ENCODE results near the gene AHI1.

Gene AHI1
- total RNA-seq: 57.3 to 112 (median 83.1) reads per million in 9 experiments

- peak; percentile 83 for ATAC-seq (replicated peaks)
Observed at GRCh38 chr6:135497412-135498184, at the start of gene AHI1. Gene AHI1 (minus strand): TSS chr6:135497740. CDS start chr6:135492237, 5,503 bp downstream.

GRCh38 chr6:135546680-135547418 is 49.3 kb upstream of the AHI1 start:
- Mint-ChIP-seq H3K27ac (no peak overlapping the region), H3K4me1 (ENCODE audit: low read depth in 2 of 2) (peaks cover 0 to 1% of the 10 kb centered on the region in 2 donors), H3K4me3 (no peak overlapping the region), H3K36me3 (ENCODE audit: insufficient read depth) (no peaks in the 10 kb centered on the region), H3K27me3 (peaks cover 9 to 12% of the 10 kb centered on the region in 2 donors), H3K9me3 (no peaks in the 10 kb centered on the region)
- ATAC-seq (replicated peaks) (no peak), DNase-seq (no peak)

More at GRCh38 chr6:135497412-135498184, at the start of gene AHI1:
- DNase-seq: peak; percentile 85 to 89 (median 86)
- no peaks in the 10 kb centered on the region for H3K27me3 Mint-ChIP-seq
- no peaks in the 10 kb centered on the region for H3K36me3 Mint-ChIP-seq (ENCODE audit: insufficient read depth)
- H3K4me1 Mint-ChIP-seq (ENCODE audit: low read depth in 2 of 2): peaks cover 4 to 5% of the 10 kb centered on the region in 2 donors
- no peak within 1 kb of the TSS for H3K27ac Mint-ChIP-seq
- no peak within 1 kb of the TSS for H3K4me3 Mint-ChIP-seq
- H3K9me3 Mint-ChIP-seq: no peaks in the 10 kb centered on the region

GRCh38 chr6:135546206-135546605 is 48.7 kb upstream of the AHI1 start:
- H3K4me1 Mint-ChIP-seq (ENCODE audit: low read depth in 2 of 2): peaks cover 0 to 1% of the 10 kb centered on the region in 2 donors
- H3K4me3 Mint-ChIP-seq: no peak overlapping the region
- DNase-seq (no peak), ATAC-seq (replicated peaks) (no peak)
- H3K9me3 Mint-ChIP-seq: no peaks in the 10 kb centered on the region
- H3K27ac Mint-ChIP-seq: no peak overlapping the region
- H3K36me3 Mint-ChIP-seq (ENCODE audit: insufficient read depth): no peaks in the 10 kb centered on the region
- H3K27me3 Mint-ChIP-seq: peaks cover 9 to 18% of the 10 kb centered on the region in 2 donors

GRCh38 chr6:135540207-135540840 is 42.8 kb upstream of the AHI1 start:
- no peaks in the 10 kb centered on the region for H3K36me3 Mint-ChIP-seq (ENCODE audit: insufficient read depth)
- no peak overlapping the region for H3K4me3 Mint-ChIP-seq
- no peak for DNase-seq
- peaks cover 9 to 18% of the 10 kb centered on the region in 2 donors for H3K27me3 Mint-ChIP-seq
- ATAC-seq (replicated peaks): no peak
- no peaks in the 10 kb centered on the region for H3K9me3 Mint-ChIP-seq
- H3K27ac Mint-ChIP-seq: no peak overlapping the region
- H3K4me1 Mint-ChIP-seq (ENCODE audit: low read depth in 2 of 2): peaks cover 12 to 25% of the 10 kb centered on the region in 2 donors

GRCh38 chr6:135537741-135538301 is 40.3 kb upstream of the AHI1 start:
- Mint-ChIP-seq H3K4me3 (peak overlapping the region in 1 of 2 donors; percentile 22), H3K27ac (peak overlapping the region in 1 of 2 donors; percentile 58), H3K9me3 (no peaks in the 10 kb centered on the region), H3K27me3 (peaks cover 0 to 8% of the 10 kb centered on the region in 2 donors), H3K4me1 (ENCODE audit: low read depth in 2 of 2) (peaks cover 10 to 25% of the 10 kb centered on the region in 2 donors), H3K36me3 (ENCODE audit: insufficient read depth) (no peaks in the 10 kb centered on the region)
- peak; percentile 28 to 32 (median 31) for DNase-seq
- ATAC-seq (replicated peaks): peak; percentile 82

GRCh38 chr6:135535989-135536414 is 38.5 kb upstream of the AHI1 start:
- H3K4me1 Mint-ChIP-seq (ENCODE audit: low read depth in 2 of 2): peaks cover 10 to 25% of the 10 kb centered on the region in 2 donors
- peak; percentile 8 to 29 (median 14) for DNase-seq
- H3K27me3 Mint-ChIP-seq: no peaks in the 10 kb centered on the region
- H3K27ac Mint-ChIP-seq: no peak overlapping the region
- no peaks in the 10 kb centered on the region for H3K9me3 Mint-ChIP-seq
- ATAC-seq (replicated peaks): peak; percentile 61
- no peaks in the 10 kb centered on the region for H3K36me3 Mint-ChIP-seq (ENCODE audit: insufficient read depth)
- peak overlapping the region in 1 of 2 donors; percentile 16 for H3K4me3 Mint-ChIP-seq

GRCh38 chr6:135534773-135535380 is 37.3 kb upstream of the AHI1 start:
- Mint-ChIP-seq H3K4me3 (no peak overlapping the region), H3K27me3 (no peaks in the 10 kb centered on the region), H3K9me3 (no peaks in the 10 kb centered on the region), H3K4me1 (ENCODE audit: low read depth in 2 of 2) (peaks cover 10 to 25% of the 10 kb centered on the region in 2 donors), H3K36me3 (ENCODE audit: insufficient read depth) (no peaks in the 10 kb centered on the region), H3K27ac (no peak overlapping the region)
- DNase-seq (no peak), ATAC-seq (replicated peaks) (no peak)

GRCh38 chr6:135532559-135532958 is 35.0 kb upstream of the AHI1 start:
- Mint-ChIP-seq H3K36me3 (ENCODE audit: insufficient read depth) (no peaks in the 10 kb centered on the region), H3K4me3 (no peak overlapping the region), H3K27ac (no peak overlapping the region), H3K9me3 (no peaks in the 10 kb centered on the region), H3K27me3 (no peaks in the 10 kb centered on the region), H3K4me1 (ENCODE audit: low read depth in 2 of 2) (peaks cover 4 to 11% of the 10 kb centered on the region in 2 donors)
- ATAC-seq (replicated peaks) (no peak), DNase-seq (no peak)

GRCh38 chr6:135531954-135532490 is 34.5 kb upstream of the AHI1 start:
- H3K9me3 Mint-ChIP-seq: no peaks in the 10 kb centered on the region
- no peak for DNase-seq
- H3K4me3 Mint-ChIP-seq: no peak overlapping the region
- H3K36me3 Mint-ChIP-seq (ENCODE audit: insufficient read depth): no peaks in the 10 kb centered on the region
- ATAC-seq (replicated peaks): peak; percentile 74
- no peak overlapping the region for H3K27ac Mint-ChIP-seq
- peaks cover 3 to 8% of the 10 kb centered on the region in 2 donors for H3K4me1 Mint-ChIP-seq (ENCODE audit: low read depth in 2 of 2)
- H3K27me3 Mint-ChIP-seq: no peaks in the 10 kb centered on the region

GRCh38 chr6:135530113-135530512 is 32.6 kb upstream of the AHI1 start:
- H3K9me3 Mint-ChIP-seq: no peaks in the 10 kb centered on the region
- no peaks in the 10 kb centered on the region for H3K4me1 Mint-ChIP-seq (ENCODE audit: low read depth in 2 of 2)
- no peak overlapping the region for H3K27ac Mint-ChIP-seq
- H3K4me3 Mint-ChIP-seq: no peak overlapping the region
- no peaks in the 10 kb centered on the region for H3K27me3 Mint-ChIP-seq
- ATAC-seq (replicated peaks) (no peak), DNase-seq (no peak)
- no peaks in the 10 kb centered on the region for H3K36me3 Mint-ChIP-seq (ENCODE audit: insufficient read depth)

- ATAC-seq (replicated peaks) (no peak), DNase-seq (no peak)
- Mint-ChIP-seq H3K27ac (no peak overlapping the region), H3K9me3 (no peaks in the 10 kb centered on the region), H3K36me3 (ENCODE audit: insufficient read depth) (no peaks in the 10 kb centered on the region), H3K4me1 (ENCODE audit: low read depth in 2 of 2) (no peaks in the 10 kb centered on the region), H3K27me3 (no peaks in the 10 kb centered on the region), H3K4me3 (no peak overlapping the region)
Observed at GRCh38 chr6:135527960-135528249, 30.4 kb upstream of the AHI1 start.

- no peak overlapping the region for H3K27ac Mint-ChIP-seq
- no peaks in the 10 kb centered on the region for H3K27me3 Mint-ChIP-seq
- ATAC-seq (replicated peaks) (no peak), DNase-seq (no peak)
- no peaks in the 10 kb centered on the region for H3K9me3 Mint-ChIP-seq
- H3K36me3 Mint-ChIP-seq (ENCODE audit: insufficient read depth): no peaks in the 10 kb centered on the region
- H3K4me3 Mint-ChIP-seq: no peak overlapping the region
- no peaks in the 10 kb centered on the region for H3K4me1 Mint-ChIP-seq (ENCODE audit: low read depth in 2 of 2)
Observed at GRCh38 chr6:135527116-135527959, 29.8 kb upstream of the AHI1 start.

All from effector memory CD8-positive, alpha-beta T cell (primary cell).